Stimulated activated CD8-positive, alpha-beta memory T cell treated with anti-CD3 and anti-CD28 coated beads, Interleukin-15, amount 100 ng/mL, for 4 hours (primary cell): Measurements from ENCODE around the gene TNIK.

ENCODE experiments used
- DNase-seq, 2 donors: peaks; one replicate each; pipeline ENCODE4 v3.0.0-alpha.2; 2020; ENCODE audit warnings: low read depth in 2 of 2

The TNIK gene

DNA sequence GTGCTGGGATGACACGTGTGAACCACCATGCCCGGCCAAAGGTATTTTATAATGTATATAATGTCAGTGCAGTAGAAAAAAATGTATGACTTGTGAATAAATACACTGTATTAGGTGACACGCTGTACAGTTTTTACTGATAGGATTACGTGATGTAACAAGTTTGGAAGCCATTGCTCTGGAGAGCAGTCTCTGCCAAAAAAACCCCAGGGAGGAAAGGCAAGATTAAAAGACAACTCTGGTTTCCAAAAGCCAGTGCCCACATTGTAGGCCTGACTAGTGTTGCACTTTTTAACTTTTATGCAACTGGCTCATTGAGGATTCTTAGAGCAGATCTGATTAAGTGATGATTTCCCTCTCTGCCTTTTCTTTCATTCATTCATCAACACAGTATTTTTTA lies 371.7 kb downstream of the TNIK start:
- DNase-seq: no peak

DNA sequence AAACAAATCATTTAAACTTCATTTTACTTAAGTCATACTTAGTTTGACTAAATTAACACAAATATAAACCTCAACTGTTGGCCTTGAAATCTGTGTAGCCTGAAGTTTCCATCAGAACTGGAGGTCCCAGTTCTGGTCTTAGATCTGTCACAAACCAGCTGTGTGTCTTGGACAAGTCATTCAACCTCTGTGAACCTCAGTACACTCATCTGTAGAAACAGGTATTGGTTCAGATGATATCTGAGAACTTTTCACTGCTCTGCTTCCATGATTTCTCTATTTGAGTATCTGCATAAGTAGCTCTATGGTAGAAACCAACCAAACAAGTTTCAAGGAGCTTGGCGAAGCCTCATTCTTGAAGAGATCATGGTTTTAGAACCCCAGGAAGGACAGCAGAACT lies 373.3 kb downstream of the TNIK start:
- no peak for DNase-seq

- DNase-seq: no peak
Measured at GRCh38 chr3:171077261-171077660, 382.9 kb downstream of the TNIK start.

- no peak for DNase-seq
Measured at GRCh38 chr3:171072432-171072831, 387.8 kb downstream of the TNIK start.

DNA sequence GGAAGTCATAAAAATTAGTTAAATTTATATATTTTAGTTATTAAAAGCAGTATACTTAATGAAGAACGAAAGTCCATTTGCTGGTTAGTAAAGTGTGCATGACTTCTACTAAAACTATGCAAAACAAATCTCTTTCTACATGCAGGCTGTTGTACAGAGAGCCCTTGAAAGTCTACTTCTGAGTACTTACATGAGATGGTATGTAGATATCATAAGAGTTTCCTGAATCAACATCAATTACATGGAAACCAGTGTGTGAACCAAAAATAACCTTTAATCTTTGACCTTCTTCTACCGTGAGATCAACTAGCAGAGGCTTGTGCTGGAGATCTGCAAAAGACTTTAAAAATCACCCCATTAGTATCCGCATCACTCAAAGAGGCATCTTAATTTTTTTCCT lies 391.5 kb downstream of the TNIK start:
- no peak for DNase-seq

DNA sequence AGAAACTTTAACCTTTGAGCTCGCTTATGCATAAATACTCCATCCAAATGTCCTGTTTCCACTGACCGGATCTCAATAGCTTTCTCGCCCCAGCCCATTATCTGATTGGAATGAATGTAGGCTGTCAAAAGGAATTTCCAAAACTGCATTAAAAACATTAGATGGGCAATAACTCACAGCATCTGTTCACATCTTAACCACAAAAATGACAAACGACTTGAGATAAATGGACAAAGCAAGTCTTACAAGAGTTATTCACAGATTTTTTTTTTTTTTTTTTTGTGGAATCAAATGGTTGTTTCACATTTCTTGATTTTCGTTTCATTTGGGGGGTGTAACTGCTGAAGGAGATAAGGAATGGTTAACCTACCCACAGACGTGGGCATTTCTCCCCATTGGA lies 394.0 kb downstream of the TNIK start:
- DNase-seq: no peak

- no peak for DNase-seq
Measured at GRCh38 chr3:171065732-171066131, 394.5 kb downstream of the TNIK start.

DNA sequence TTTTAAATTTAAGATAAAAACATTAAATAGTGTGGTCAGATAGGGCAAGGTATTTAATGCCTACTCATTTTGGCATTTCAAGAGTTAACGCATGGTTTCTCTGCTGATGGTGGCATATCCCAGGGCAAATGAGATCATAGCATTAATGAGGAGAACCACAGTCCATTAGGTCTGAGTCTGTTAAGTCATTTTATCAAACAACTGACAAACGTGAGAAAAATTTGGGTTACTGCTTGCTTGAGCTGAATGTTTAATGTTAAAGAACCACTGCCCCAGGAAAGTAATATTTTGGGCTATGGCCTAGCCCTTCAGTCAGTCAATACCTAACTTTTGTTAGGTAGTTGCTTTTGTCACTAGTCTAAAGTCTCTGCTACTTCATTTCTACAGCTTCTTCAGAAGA lies 395.7 kb downstream of the TNIK start:
- no peak for DNase-seq

DNA sequence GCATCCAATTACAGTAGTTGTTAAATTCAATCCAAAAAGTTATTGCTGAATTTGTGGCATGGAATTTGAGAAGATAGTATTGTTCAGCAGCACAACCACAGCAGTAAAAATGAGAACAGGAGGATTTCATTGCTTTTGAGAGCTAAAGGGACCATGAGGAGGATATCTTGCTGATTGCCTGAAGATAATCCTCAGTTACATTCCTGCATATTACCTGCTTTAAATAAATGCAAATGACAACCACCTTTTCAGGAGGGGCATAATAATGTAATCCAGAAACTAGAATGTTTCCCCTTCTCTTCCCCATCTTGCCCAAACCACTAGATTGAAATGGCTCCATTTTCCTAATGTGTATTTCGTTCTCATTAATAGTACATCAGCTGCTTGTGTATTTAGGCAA lies 398.5 kb downstream of the TNIK start:
- no peak for DNase-seq

- no peak for DNase-seq
Measured at GRCh38 chr3:171059978-171060377, 400.2 kb downstream of the TNIK start.

GRCh38 chr3:171058873-171059603 lies 401.2 kb downstream of the TNIK start:
- DNase-seq: no peak

DNA sequence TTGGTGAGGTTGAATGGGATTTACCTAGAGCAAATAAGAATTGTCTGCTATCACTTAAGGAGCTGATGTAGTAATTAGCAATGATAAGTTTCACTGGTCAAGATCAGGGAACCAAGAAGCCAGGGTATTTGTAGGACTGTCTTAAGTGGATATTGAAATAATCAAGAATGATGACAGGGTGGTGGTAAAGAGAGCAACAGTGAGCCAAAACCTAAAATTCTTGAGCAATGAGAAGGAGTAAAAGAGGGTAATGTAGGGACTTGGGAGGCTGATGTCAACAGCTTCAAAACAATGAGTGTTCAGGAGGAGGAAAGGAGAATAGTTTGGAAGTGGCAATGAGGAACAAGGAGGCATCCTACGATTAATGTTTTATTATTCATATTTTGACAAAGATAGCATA lies 402.1 kb downstream of the TNIK start:
- DNase-seq: no peak

DNA sequence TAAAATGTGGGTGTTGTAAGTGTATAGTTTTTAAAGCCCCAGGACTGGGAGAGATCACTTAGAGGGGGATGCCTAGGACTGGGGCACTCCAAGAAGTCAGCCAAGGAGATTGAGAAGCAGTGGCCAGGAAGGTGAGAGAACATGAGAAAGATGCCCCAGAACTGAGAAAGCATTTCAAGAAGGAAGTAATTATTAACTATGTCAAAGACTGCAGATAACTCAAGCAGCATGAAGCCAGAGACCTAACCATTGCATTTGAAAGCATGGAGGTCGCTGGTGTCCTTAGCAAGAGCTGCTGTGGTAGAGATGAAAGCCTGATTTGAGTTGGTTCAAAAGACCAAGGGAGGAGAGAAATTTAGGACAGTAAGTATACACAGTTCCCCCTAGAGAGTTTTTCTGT lies 403.1 kb downstream of the TNIK start:
- no peak for DNase-seq

GRCh38 chr3:171056528-171056927 lies 403.7 kb downstream of the TNIK start:
- no peak for DNase-seq

DNA sequence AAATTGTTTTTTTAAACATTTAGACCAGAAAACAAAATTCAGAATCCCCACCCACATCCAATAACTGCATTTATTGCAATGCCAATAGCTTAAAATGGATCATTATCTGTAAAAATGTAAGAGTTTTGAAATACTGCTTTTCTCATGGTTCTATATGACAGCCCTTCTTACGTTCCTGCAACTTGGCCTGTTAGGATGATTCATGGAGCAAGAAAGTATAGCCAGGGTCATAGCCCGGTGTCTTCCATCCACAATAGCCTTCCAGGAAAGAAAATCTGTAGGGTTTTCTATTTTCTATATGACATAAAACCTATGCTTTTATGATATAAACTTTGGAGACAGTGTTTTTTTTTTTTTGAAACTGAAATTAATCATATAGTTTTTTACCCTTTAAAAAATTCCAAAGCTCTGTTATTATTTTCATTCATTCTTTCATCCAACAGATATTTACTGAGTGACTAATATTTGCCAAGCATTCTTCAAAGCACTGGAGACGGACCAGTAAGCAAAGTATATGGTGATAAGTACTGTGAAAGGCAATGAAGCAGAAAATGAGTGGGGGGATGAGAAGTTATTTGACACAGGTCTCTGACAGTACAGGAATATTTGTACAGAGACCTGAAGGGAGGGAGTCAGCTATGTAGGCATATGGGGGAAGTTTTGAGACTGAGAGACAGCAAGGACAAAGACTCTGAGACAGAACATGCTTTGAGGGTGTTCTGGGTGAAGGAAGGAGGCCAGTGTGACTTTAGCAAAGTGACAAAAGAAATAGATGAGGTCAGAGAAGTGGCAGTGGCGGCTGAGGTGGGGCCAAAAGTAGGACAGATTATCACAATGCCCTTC lies 404.6 kb downstream of the TNIK start:
- DNase-seq: no peak

DNA sequence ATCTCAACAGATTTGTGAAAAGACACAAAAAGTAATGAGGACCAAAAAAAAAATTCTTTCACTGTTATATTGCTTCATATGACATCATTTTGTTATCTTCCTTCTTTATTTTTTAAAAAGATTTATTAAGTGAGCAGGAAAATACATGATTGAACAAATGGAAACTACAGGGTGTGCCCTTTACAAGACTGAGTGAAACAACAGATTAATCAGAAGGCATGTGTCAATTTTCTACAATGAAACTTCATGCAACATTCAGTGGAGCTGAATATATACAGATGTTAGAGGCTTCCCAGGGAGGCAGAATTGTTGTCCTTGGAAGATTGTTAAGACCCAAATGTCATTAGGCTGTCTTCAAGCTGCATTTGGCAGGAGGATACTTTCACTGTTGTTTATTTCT lies 405.3 kb downstream of the TNIK start:
- DNase-seq: no peak

DNA sequence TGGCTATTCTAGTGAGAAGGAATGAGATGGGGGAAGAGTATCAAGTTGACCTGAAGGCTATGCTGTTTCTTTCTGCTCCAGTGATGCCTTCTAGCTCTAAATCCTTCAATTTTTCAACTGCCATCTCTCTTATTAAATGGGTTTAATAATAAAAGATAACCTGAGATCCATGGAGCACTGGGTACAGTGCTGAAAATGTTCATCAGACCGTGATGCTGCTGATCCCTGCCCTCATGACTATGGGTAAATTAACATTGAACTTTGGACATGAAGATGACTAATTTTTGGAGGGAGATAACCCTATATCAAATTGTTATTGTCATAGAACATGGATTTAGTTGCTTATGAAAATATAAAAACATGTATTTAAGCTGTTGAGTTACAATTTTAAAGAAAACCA lies 406.0 kb downstream of the TNIK start:
- no peak for DNase-seq

DNA sequence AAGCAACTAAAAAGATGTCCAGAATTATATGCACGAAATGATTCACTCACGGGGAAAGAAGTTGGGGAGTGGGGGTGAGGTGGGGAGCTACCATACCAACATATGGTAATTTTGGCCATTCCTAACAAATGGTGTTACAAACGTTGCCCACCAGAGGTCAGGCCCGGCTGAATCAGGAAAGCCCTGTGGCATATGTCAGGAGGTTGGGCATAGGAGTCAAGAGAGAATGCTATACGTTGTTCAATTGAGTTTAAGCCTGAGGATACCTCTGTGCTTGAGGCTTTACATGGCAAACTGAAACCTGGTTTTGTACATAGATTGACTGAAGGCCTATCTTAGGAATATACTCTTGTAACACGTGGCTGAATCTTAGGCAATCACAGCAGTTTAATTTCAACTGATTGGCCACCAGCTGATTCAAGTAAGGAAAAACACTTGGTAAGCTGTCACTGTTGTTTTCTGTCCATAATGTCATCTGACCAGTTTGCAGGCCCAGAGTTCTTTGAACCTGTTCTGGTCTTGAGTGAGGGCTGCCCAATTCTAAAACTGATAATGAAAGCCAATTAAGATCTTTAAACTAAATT lies 410.3 kb downstream of the TNIK start:
- DNase-seq: no peak

GRCh38 chr3:171046760-171047159 lies 413.4 kb downstream of the TNIK start:
- DNase-seq: no peak

DNA sequence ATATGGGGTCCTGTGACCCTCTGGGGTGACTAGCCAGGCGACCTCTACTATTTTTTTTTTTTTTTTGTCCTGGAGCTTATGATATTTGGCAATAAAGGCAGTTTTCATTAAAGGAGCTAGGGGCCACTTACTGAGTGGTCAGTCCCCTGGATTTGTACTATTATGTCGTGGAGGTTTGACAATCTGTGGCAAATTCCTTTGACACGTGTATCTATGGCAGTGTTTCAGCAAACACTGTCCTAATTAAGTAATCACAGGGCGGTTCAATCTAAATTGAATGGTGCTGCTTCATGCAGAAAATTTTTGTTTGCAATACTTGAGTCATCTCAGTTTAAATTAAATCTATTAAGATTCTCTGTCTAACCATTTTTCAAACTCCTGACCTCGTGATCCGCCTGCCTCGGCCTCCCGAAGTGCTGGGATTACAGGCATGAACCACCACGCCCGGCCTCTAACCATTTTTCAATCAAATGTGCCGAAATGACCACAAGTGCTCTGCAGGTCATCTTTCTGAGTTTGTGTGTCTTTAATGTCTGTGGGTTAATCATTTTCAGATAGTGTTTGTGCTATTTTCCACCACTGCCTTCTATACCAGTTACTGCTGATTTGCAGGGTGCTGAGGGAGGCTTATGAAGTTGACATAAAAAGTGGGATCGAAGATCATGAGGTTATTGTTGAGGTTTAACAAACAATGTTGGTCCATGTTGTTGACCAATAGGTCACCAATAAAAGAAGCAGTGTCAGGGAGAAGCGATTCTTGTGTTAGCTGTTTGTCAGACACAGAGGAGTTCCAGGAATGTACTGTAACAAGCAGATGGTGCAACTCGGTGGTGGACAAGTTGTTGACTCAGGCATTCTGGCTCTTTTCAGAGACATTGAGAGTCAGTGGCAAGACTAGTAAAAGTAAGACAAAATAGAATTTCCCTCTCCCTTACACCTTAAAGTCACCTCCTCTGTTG lies 415.1 kb downstream of the TNIK start:
- no peak for DNase-seq

- no peak for DNase-seq
Measured at GRCh38 chr3:171044384-171044783, 415.8 kb downstream of the TNIK start.

DNA sequence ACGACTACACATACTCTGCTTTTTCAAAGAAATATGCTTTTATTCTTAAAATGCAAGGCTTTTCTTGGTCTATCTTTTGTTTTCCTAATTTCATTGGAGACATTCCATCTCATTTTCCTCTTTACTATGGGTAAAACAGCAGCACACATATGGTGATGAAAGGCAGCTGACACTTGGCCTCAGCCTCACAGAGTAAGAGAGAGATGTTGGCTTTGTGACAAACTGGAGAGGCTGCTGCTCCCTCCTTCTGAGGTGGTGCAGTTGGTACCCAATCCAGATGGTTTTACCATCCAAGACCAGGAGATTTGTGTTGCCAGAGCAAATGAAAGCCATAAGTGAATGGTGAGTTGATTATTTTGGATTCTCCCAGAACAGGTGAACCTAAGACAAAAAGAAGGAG lies 420.5 kb downstream of the TNIK start:
- no peak for DNase-seq
